ENCODE data around the gene SLAMF7.
"Not testable (repeated sequence)": the region's sequence is repeated elsewhere in the genome, so short reads cannot be mapped to it uniquely, and the experiment has no call there.

SLAMF7 gene

GRCh38 chr1:160739098-160739511 is at the start of gene SLAMF7:
TSS of gene SLAMF7 (plus strand) at chr1:160739247. CDS start at chr1:160739302, 55 bp downstream.
- FAIRE-seq, result no peak
- DNase-seq (ENCODE audit: insufficient read length, low spot score), result no peak

GRCh38 chr1:160692390-160692789 is 46.7 kb upstream of the SLAMF7 start:
- not testable (repeated sequence) for FAIRE-seq

GRCh38 chr1:160702100-160702499 is 36.9 kb upstream of the SLAMF7 start:
- DNase-seq (ENCODE audit: insufficient read length, low spot score), result no peak
- FAIRE-seq, result no peak

More at GRCh38 chr1:160692390-160692789, 46.7 kb upstream of the SLAMF7 start:
- not testable (repeated sequence) for DNase-seq (ENCODE audit: insufficient read length, low spot score)

GRCh38 chr1:160704250-160704649 is 34.8 kb upstream of the SLAMF7 start:
- DNase-seq (ENCODE audit: insufficient read length, low spot score) (no peak), FAIRE-seq (no peak)

- not testable (repeated sequence) for DNase-seq (ENCODE audit: insufficient read length, low spot score)
- peak; percentile 13 for FAIRE-seq
These were observed 33.8 kb upstream of the SLAMF7 start for GRCh38 chr1:160705212-160705621.

- DNase-seq (ENCODE audit: insufficient read length, low spot score) (no peak), FAIRE-seq (no peak)
These were observed 33.3 kb upstream of the SLAMF7 start for GRCh38 chr1:160705742-160706141.

- FAIRE-seq (no peak), DNase-seq (ENCODE audit: insufficient read length, low spot score) (no peak)
These were observed 32.4 kb upstream of the SLAMF7 start for GRCh38 chr1:160706526-160707235.

- FAIRE-seq, result no peak
These were observed 31.6 kb upstream of the SLAMF7 start for GRCh38 chr1:160707236-160708064.

GRCh38 chr1:160708118-160708517 is 30.9 kb upstream of the SLAMF7 start:
- no peak for DNase-seq (ENCODE audit: insufficient read length, low spot score)
- FAIRE-seq, result no peak

More at GRCh38 chr1:160707236-160708064, 31.6 kb upstream of the SLAMF7 start:
- DNase-seq (ENCODE audit: insufficient read length, low spot score), result no peak

GRCh38 chr1:160708801-160709200 is 30.2 kb upstream of the SLAMF7 start:
- FAIRE-seq, result no peak
- DNase-seq (ENCODE audit: insufficient read length, low spot score), result no peak

GRCh38 chr1:160709715-160710114 is 29.3 kb upstream of the SLAMF7 start:
- no peak for FAIRE-seq

GRCh38 chr1:160710517-160711252 is 28.4 kb upstream of the SLAMF7 start:
- no peak for DNase-seq (ENCODE audit: insufficient read length, low spot score)
- no peak for FAIRE-seq

More at GRCh38 chr1:160709715-160710114, 29.3 kb upstream of the SLAMF7 start:
- DNase-seq (ENCODE audit: insufficient read length, low spot score), result no peak

GRCh38 chr1:160711276-160711601 is 27.8 kb upstream of the SLAMF7 start:
- FAIRE-seq, result no peak
- no peak for DNase-seq (ENCODE audit: insufficient read length, low spot score)

GRCh38 chr1:160711602-160712311 is 27.3 kb upstream of the SLAMF7 start, which contains the start of gene CD48:
TSS of gene CD48 (minus strand) at chr1:160711822. CDS start at chr1:160711763, 59 bp downstream.
- DNase-seq (ENCODE audit: insufficient read length, low spot score) (no peak), FAIRE-seq (no peak)

GRCh38 chr1:160712525-160713080 is 26.4 kb upstream of the SLAMF7 start:
- not testable (repeated sequence) for FAIRE-seq; DNase-seq (ENCODE audit: insufficient read length, low spot score)

- FAIRE-seq, result no peak
These were observed 25.9 kb upstream of the SLAMF7 start for GRCh38 chr1:160713161-160713560.

GRCh38 chr1:160714034-160714648 is 24.9 kb upstream of the SLAMF7 start:
- not testable (repeated sequence) for FAIRE-seq

More at GRCh38 chr1:160713161-160713560, 25.9 kb upstream of the SLAMF7 start:
- no peak for DNase-seq (ENCODE audit: insufficient read length, low spot score)

GRCh38 chr1:160716013-160716412 is 23.0 kb upstream of the SLAMF7 start:
- DNase-seq (ENCODE audit: insufficient read length, low spot score) (no peak), FAIRE-seq (no peak)

More at GRCh38 chr1:160714034-160714648, 24.9 kb upstream of the SLAMF7 start:
- not testable (repeated sequence) for DNase-seq (ENCODE audit: insufficient read length, low spot score)

- DNase-seq (ENCODE audit: insufficient read length, low spot score), result no peak
- FAIRE-seq, result no peak
These were observed 21.7 kb upstream of the SLAMF7 start for GRCh38 chr1:160717306-160717705.
